K562 (cell line): ENCODE results near the gene OSGEP. TPM values are rescaled to one million over a fixed set of nuclear protein-coding genes. Genes with fewer than 3 reads are reported as not detected.

Experiments used
- ATAC-seq: fragments of 200-7000 bp; cut with Tn5 transposase; 3 replicates; pipeline ENCODE4 v1.9.1; 2020; ENCODE audit warnings: moderate library complexity
- BruUV-seq: library from RNA; stranded (reverse); fragments of 400-500 nt; replicated peaks from 2 replicates; lab custom pipeline; 2021; lab: Mats Ljungman, UMichigan
- CTCF ChIA-PET: fragments of 300-600 bp; formaldehyde crosslinking; extraction: SDS; loops from one replicate; lab custom pipeline; 2021; ENCODE audit warnings: low intra/inter-chr PET ratio; lab: Yijun Ruan, JAX
- POLR2A ChIA-PET: fragments of 300-600, 350-650 bp; sonication (Branson Sonifier 250); formaldehyde crosslinking; extraction: SDS; loops from one replicate; lab custom pipeline; 2021; ENCODE audit warnings: antibody characterized with exemption, inconsistent platforms; lab: Yijun Ruan, JAX
- DNase-seq, 4 experiments: peaks; one replicate each; pipeline versions ENCODE4 v3.0.0 to v3.0.0-alpha.2; 2011 to 2018; ENCODE audit warnings: low spot score in 3 of 4, mixed read lengths in 3 of 4; ENCODE audit errors: extremely low read depth in 1 of 4
- FAIRE-seq: peaks from 2 replicates; lab custom pipeline; 2011; peaks lifted over from hg19 to GRCh38; lab: Jason Lieb, UNC
- H2AFZ ChIP-seq: 2 replicates; pipeline ENCODE4 v1.6.0; 2011; ENCODE audit warnings: low read depth, low read length, control low read depth, inconsistent platforms
- H3K27ac ChIP-seq: fragments of 200-600 bp; 3 replicates; pipeline ENCODE4 v1.8.0; 2011; ENCODE audit warnings: low read depth, mild to moderate bottlenecking, control low read depth, inconsistent platforms, low read length, moderate library complexity, mixed read lengths; ENCODE audit errors: extremely low read depth
- H3K27me3 ChIP-seq, 2 experiments: fragments of 300-600 bp in 1 of 2; 2 replicates in 1 of 2; 3 replicates in 1 of 2; pipeline versions ENCODE4 v1.6.0 to v1.8.0; 2011; ENCODE audit warnings: inconsistent platforms in 2 of 2, low read length in 2 of 2, mild to moderate bottlenecking in 1 of 2, mixed read lengths in 1 of 2, moderate library complexity in 1 of 2; ENCODE audit not compliant: control insufficient read depth in 2 of 2, insufficient read depth in 2 of 2
- H3K36me3 ChIP-seq: fragments of 300-600 bp; 3 replicates; pipeline ENCODE4 v1.8.0; 2011; ENCODE audit warnings: mild to moderate bottlenecking, low read length, inconsistent platforms; ENCODE audit not compliant: control insufficient read depth, insufficient read depth
- H3K4me1 ChIP-seq, 2 experiments: fragments of 200-600 bp in 1 of 2; replicated peaks in 1 of 2; 2 replicates in 1 of 2; 3 replicates in 1 of 2; pipeline versions ENCODE4 v1.5.1 to v1.8.0; 2011; ENCODE audit warnings: inconsistent platforms in 2 of 2, low read length in 2 of 2, mild to moderate bottlenecking in 1 of 2, mixed read lengths in 1 of 2, moderate library complexity in 1 of 2; ENCODE audit not compliant: control insufficient read depth in 2 of 2, insufficient read depth in 2 of 2
- H3K4me2 ChIP-seq: 2 replicates; pipeline ENCODE4 v1.6.1; 2011; ENCODE audit warnings: low read length, control low read depth, inconsistent platforms, mixed read lengths; ENCODE audit not compliant: insufficient read depth
- H3K4me3 ChIP-seq: fragments of 200-600 bp; sonication (generic), shearing (Covaris generic); 2 replicates; pipeline ENCODE4 v1.5.1; 2016; ENCODE audit warnings: control low read depth, inconsistent platforms
- H3K79me2 ChIP-seq: fragments of 200-600 bp; 3 replicates; pipeline ENCODE4 v1.8.0; 2011; ENCODE audit warnings: low read length, inconsistent platforms; ENCODE audit not compliant: control insufficient read depth, insufficient read depth
- H3K9ac ChIP-seq, 2 experiments: 2 replicates each; pipeline versions ENCODE4 v1.6.0 to v1.6.1; 2011; ENCODE audit warnings: low read depth in 2 of 2, low read length in 2 of 2, control low read depth in 1 of 2, inconsistent platforms in 1 of 2, mild to moderate bottlenecking in 1 of 2, mixed read lengths in 1 of 2; ENCODE audit not compliant: insufficient read depth in 1 of 2
- H3K9me1 ChIP-seq: one replicate; pipeline ENCODE4 v1.6.0; 2011; ENCODE audit warnings: inconsistent platforms, mild to moderate bottlenecking, low read length, moderate library complexity; ENCODE audit not compliant: control insufficient read depth, insufficient read depth
- H3K9me3 ChIP-seq: replicated peaks from 2 replicates; pipeline ENCODE4 v1.5.1; 2011; ENCODE audit warnings: low read depth, low read length, inconsistent platforms; ENCODE audit not compliant: control insufficient read depth, insufficient read depth
- H4K20me1 ChIP-seq: replicated peaks from 2 replicates; pipeline ENCODE4 v1.6.1; 2011; ENCODE audit warnings: low read length, inconsistent platforms, mixed read lengths; ENCODE audit not compliant: control insufficient read depth, insufficient read depth
- CHCHD3 ChIP-seq: fragments of 250-450 bp; sonication (Bioruptor Pico); IDR thresholded peaks from 2 replicates; pipeline ENCODE4 v2.1.2; 2022; ENCODE audit warnings: mild to moderate bottlenecking
- CREB5 ChIP-seq: fragments of 250-450 bp; sonication (Bioruptor Pico); IDR thresholded peaks from 2 replicates; pipeline ENCODE4 v1.5.0; 2020; ENCODE audit warnings: mild to moderate bottlenecking
- DDX20 ChIP-seq: fragments of 450-650 bp; IDR thresholded peaks from 2 replicates; pipeline ENCODE4 v1.6.1; 2016; ENCODE audit warnings: missing genetic modification characterization, low read depth, mild to moderate bottlenecking, missing compliant biosample characterization, moderate library complexity
- EGR1 ChIP-seq: fragments of 450-650 bp; conservative IDR thresholded peaks from 2 replicates; pipeline ENCODE4 v1.6.1; 2017; ENCODE audit warnings: mild to moderate bottlenecking
- HMBOX1 ChIP-seq: sonication (generic); IDR thresholded peaks from 2 replicates; pipeline ENCODE4 v1.6.1; 2016
- KAT7 ChIP-seq: sonication (generic); formaldehyde crosslinking; IDR thresholded peaks from 2 replicates; pipeline ENCODE4 v1.8.0; 2022; ENCODE audit warnings: missing genetic modification reagents, mild to moderate bottlenecking, borderline replicate concordance
- NRF1 ChIP-seq, 2 experiments: fragments of 450-650 bp; IDR thresholded peaks in 1 of 2; conservative IDR thresholded peaks in 1 of 2; 2 replicates each; pipeline ENCODE4 v1.6.1; 2014; ENCODE audit warnings: mild to moderate bottlenecking in 2 of 2
- SMAD3 ChIP-seq: fragments of 450-650 bp; formaldehyde crosslinking; conservative IDR thresholded peaks from 2 replicates; pipeline ENCODE4 v1.4.0; 2020; ENCODE audit warnings: mild to moderate bottlenecking
- ZNF41 ChIP-seq: fragments of 250-450 bp; sonication (Bioruptor Pico); conservative IDR thresholded peaks from 2 replicates; pipeline ENCODE4 v1.4.0; 2020; ENCODE audit warnings: mild to moderate bottlenecking
- ZNF695 ChIP-seq: fragments of 450-650 bp; formaldehyde crosslinking; IDR thresholded peaks from 2 replicates; pipeline ENCODE4 v1.4.0; 2020; ENCODE audit warnings: mild to moderate bottlenecking, moderate library complexity
- WGBS: fragments of 100-300 bp; shearing (Covaris generic); methylation state at CpG from one replicate; pipeline ENCODE4 v1.1.6; 2016; ENCODE audit warnings: low coverage, mixed read lengths; ENCODE audit not compliant: insufficient coverage; ENCODE audit errors: missing lambda C conversion rate; 5-methylcytosine and 5-hydroxymethylcytosine counted together
- in situ Hi-C: fragments of 300-500 bp; cut with MboI; formaldehyde crosslinking; loops from 4 replicates; pipeline ENCODE4 v1.15.0; 2018; ENCODE audit warnings: inconsistent platforms, mixed read lengths
- intact Hi-C: fragments of 100-400 bp; cut with micrococcal nuclease; formaldehyde crosslinking; loops from 2 replicates; pipeline ENCODE4 v1.14.2; 2022
- polyA plus RNA-seq, 8 experiments: library from polyadenylated mRNA; depleted of rRNA in 4 of 8; stranded (reverse) in 5 of 8; unstranded in 3 of 8; fragments of >200 nt; fragmentation: Nextera tagmentation in 2 of 8; fragmentation: Illumina TruSeq in 1 of 8; extraction: Ambion mirVana in 2 of 8; extraction: Trizol in 1 of 8; gene quantifications; 2 replicates each; pipeline versions ENCODE4 v1.2.1 to v1.2.3, GENCODE V29; 2011 to 2014; ENCODE audit warnings: inconsistent platforms in 1 of 8, missing spikeins in 1 of 8
- total RNA-seq, 7 experiments: library from RNA; depleted of rRNA in 6 of 7; stranded (reverse); fragments of >200 nt in 6 of 7; fragmentation: Illumina TruSeq in 2 of 7; extraction: Trizol in 2 of 7; gene quantifications; 2 replicates each; pipeline versions ENCODE4 v1.2.1 to v1.2.3, GENCODE V29; 2011 to 2021; ENCODE audit warnings: low replicate concordance in 1 of 7

Gene OSGEP
- total and polyA plus RNA-seq, 9 of the 15 experiments (the other 6 are each of a cell fraction or from before 2014, with no cell fraction given): 32.1 to 59.2 (median 44.1) TPM

- H2AFZ ChIP-seq: no peak overlapping the region
- intact Hi-C loops: no loop called here
Observed at GRCh38 chr14:20440882-20441281, 13.7 kb downstream of the OSGEP start.

GRCh38 chr14:20440465-20440864 is 14.1 kb downstream of the OSGEP start:
- no TSS peak for BruUV-seq
- in situ Hi-C loops (no loop called here), intact Hi-C loops (no loop called here)
- 0 out of 3 replicates have a peak, but pooled peaks cover 2% of the 10 kb centered on the region for H3K36me3 ChIP-seq
- 64% methylated on average over 4 of the region's 5 CpGs for WGBS
- ChIA-PET CTCF (no interaction called here), POLR2A (interaction anchor here (1.3 to 2.1 kb wide), 3 partner anchors 10 to 18 kb away, joined by 3 to 10 read pairs (median 3); partner anchors contain the start of genes APEX1 and OSGEP)
- ATAC-seq (no peak), FAIRE-seq (no peak), DNase-seq (no peak)
- H2AFZ ChIP-seq: no peak overlapping the region
- H3K27ac ChIP-seq: no peak overlapping the region
- H3K4me1 ChIP-seq: peaks cover 0 to 6% of the 10 kb centered on the region in 2 experiments; a peak in 3 of 5 replicates
- H3K4me3 ChIP-seq: no peak overlapping the region
- H3K9me3 ChIP-seq: no peaks in the 10 kb centered on the region
- H3K4me2 ChIP-seq: no peak overlapping the region
- no peaks in the 10 kb centered on the region for H3K79me2 ChIP-seq
- H3K9ac ChIP-seq: no peak overlapping the region
- no peaks in the 10 kb centered on the region for H3K9me1 ChIP-seq
- no peaks in the 10 kb centered on the region for H3K27me3 ChIP-seq
- no peaks in the 10 kb centered on the region for H4K20me1 ChIP-seq
- TF ChIP-seq HMBOX1 (no peak), DDX20 (tag) (no peak), NRF1 (conservative IDR thresholded peaks at IDR 0.05 in 1 of 2, IDR thresholded peaks at IDR 0.05 in 1 of 2) (no peak), CREB5 (CRISPR knock-in tag) (no peak), ZNF695 (no peak), SMAD3 (CRISPR knock-in tag) (no peak), ZNF41 (CRISPR knock-in tag) (no peak), KAT7 (CRISPR knock-in tag) (no peak)

More at GRCh38 chr14:20440882-20441281, 13.7 kb downstream of the OSGEP start:
- 56% methylated on average over 3 of the region's 5 CpGs for WGBS
- no TSS peak for BruUV-seq
- ChIA-PET POLR2A (interaction anchor here (1.3 to 2.1 kb wide), 3 partner anchors 10 to 18 kb away, joined by 3 to 10 read pairs (median 3); partner anchors contain the start of genes APEX1 and OSGEP), CTCF (no interaction called here)
- peaks cover 0 to 6% of the 10 kb centered on the region in 2 experiments; a peak in 3 of 5 replicates for H3K4me1 ChIP-seq
- no peak overlapping the region for H3K9ac ChIP-seq
- no peak; the same call in 2 of the 3 replicates for ATAC-seq
- H3K79me2 ChIP-seq: no peaks in the 10 kb centered on the region
- H3K9me3 ChIP-seq: no peaks in the 10 kb centered on the region
- TF ChIP-seq CHCHD3 (CRISPR knock-in tag) (no peak), EGR1 (0 out of 2 replicates have a peak, but pooled peaks have one; percentile 24)
- peaks cover 5% of the 10 kb centered on the region; the same call in 1 of the 3 replicates for H3K36me3 ChIP-seq
- in situ Hi-C loops: no loop called here
- no peak for DNase-seq
- H3K27me3 ChIP-seq: no peaks in the 10 kb centered on the region
- no peak overlapping the region for H3K4me3 ChIP-seq
- H4K20me1 ChIP-seq: no peaks in the 10 kb centered on the region
- FAIRE-seq: no peak
- H3K4me2 ChIP-seq: no peak overlapping the region
- H3K27ac ChIP-seq: no peak overlapping the region
- H3K9me1 ChIP-seq: no peaks in the 10 kb centered on the region
